ENCODE results near the gene OR4D1.
A peak's percentile ranks its signal among the peaks of the same experiment; 100 is the strongest.

The OR4D1 gene

GRCh38 chr17:58156839-58157803 is 8.9 kb downstream of the OR4D1 start:
- TF ChIP-seq CTCF (IDR thresholded peaks at IDR 0.05): no peak

GRCh38 chr17:58158181-58158580 is 10.0 kb downstream of the OR4D1 start:
- TF ChIP-seq CTCF (IDR thresholded peaks at IDR 0.05): no peak

- no peak for TF ChIP-seq CTCF (IDR thresholded peaks at IDR 0.05)
Observed at GRCh38 chr17:58161566-58161965, 13.4 kb downstream of the OR4D1 start.

- no peak for TF ChIP-seq CTCF (IDR thresholded peaks at IDR 0.05)
Observed at GRCh38 chr17:58165981-58166380, 17.8 kb downstream of the OR4D1 start.

GRCh38 chr17:58166682-58167081 is 18.5 kb downstream of the OR4D1 start, which contains the start of gene OR4D2:
TSS of gene OR4D2 (plus strand) at chr17:58166982. CDS start at chr17:58169656, 2,674 bp downstream.
- no peak for TF ChIP-seq CTCF (IDR thresholded peaks at IDR 0.05)

- no peak for TF ChIP-seq CTCF (IDR thresholded peaks at IDR 0.05)
Observed at GRCh38 chr17:58170622-58171021, 22.4 kb downstream of the OR4D1 start.

- TF ChIP-seq CTCF (IDR thresholded peaks at IDR 0.05): peak; percentile 58
Observed at GRCh38 chr17:58172369-58173071, 24.3 kb downstream of the OR4D1 start.
